Activated T-helper 2 cell treated with anti-CD3 and anti-CD28 coated beads, Interferon-gamma antibody, Interleukin-2, Interleukin-4, amounts not matched to agents 10 μg/mL and 5 μg/mL and 100 μg/mL, durations not matched to agents 14 hours and 24 hours and 36 hours (primary cell): Measurements from ENCODE around the gene CAPN1. TPM values are rescaled to one million over a fixed set of nuclear protein-coding genes. Genes with fewer than 3 reads are reported as not detected.

ENCODE experiments used
- DNase-seq: peaks from one replicate; pipeline ENCODE4 v3.0.0; 2021; ENCODE audit warnings: low spot score
- H3K27ac Mint-ChIP-seq: one replicate; pipeline ENCODE4 v1.8.0; 2021; ENCODE audit warnings: mixed read lengths
- H3K27me3 Mint-ChIP-seq: one replicate; pipeline ENCODE4 v1.8.0; 2021; ENCODE audit warnings: low read depth, mixed read lengths
- H3K36me3 Mint-ChIP-seq: one replicate; pipeline ENCODE4 v1.8.0; 2021; ENCODE audit warnings: low read depth, mixed read lengths
- H3K4me1 Mint-ChIP-seq: one replicate; pipeline ENCODE4 v1.8.0; 2021; ENCODE audit warnings: low read depth, mixed read lengths
- H3K4me3 Mint-ChIP-seq: one replicate; pipeline ENCODE4 v1.8.0; 2021; ENCODE audit warnings: low read depth, mild to moderate bottlenecking, moderate library complexity, mixed read lengths
- H3K9me3 Mint-ChIP-seq: one replicate; pipeline ENCODE4 v1.8.0; 2021; ENCODE audit warnings: mixed read lengths
- intact Hi-C: fragments of 100-400 bp; cut with micrococcal nuclease; formaldehyde crosslinking; loops from one replicate; pipeline ENCODE4 v1.15.1; 2023
- total RNA-seq: library from RNA; stranded (reverse); gene quantifications from 2 replicates; pipeline ENCODE4 v1.2.3, GENCODE V29; 2022

Gene CAPN1
- total RNA-seq, 1 donor from 2014 or later: 144 TPM

DNA sequence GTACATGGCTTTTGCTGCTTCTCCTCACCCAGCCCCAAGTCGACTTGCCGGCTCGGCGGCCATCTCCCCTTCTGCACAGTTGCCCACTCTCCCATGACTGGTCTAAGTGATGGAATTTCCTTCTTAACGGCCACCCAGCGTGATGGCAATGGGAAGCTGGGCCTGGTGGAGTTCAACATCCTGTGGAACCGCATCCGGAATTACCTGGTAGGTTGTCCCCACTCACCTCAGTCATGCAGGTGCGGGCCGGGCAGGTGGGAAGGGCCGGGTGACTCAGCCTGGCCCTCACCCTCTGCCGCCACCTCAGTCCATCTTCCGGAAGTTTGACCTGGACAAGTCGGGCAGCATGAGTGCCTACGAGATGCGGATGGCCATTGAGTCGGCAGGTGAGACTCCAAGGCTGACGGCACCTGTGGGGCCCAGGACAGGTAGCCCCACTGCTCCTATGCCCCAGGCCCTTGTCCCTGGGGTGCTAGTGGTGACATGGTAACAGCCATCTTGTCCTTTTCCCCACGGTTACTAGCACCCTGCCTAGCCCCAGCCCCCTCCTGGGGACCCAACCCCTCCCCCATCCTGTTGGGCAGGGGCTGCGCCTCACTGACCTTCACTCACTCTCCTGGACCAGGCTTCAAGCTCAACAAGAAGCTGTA is 28.1 kb downstream of the CAPN1 start:
- Mint-ChIP-seq H3K36me3 (peaks cover 20% of the 10 kb centered on the region), H3K4me3 (no peak overlapping the region), H3K4me1 (peaks cover 9% of the 10 kb centered on the region), H3K27me3 (no peaks in the 10 kb centered on the region), H3K27ac (no peak overlapping the region), H3K9me3 (no peaks in the 10 kb centered on the region)
- no peak for DNase-seq
- intact Hi-C loops: no loop called here

DNA sequence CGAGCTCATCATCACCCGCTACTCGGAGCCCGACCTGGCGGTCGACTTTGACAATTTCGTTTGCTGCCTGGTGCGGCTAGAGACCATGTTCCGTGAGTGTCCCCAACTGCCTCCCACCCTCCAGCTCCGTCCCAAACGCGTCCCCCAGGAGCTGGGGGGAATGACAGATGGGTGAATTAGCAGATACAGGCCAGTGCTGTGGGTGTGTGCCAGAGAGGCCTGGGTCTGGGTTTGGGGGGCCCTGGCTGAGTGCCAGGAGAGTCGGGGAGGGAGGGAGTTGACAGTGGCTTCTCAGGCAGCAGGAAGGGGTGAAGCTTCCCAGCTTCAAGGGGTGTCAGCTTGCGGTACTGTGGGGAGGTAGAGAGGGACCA is 28.6 kb downstream of the CAPN1 start:
- Mint-ChIP-seq H3K36me3 (peaks cover 20% of the 10 kb centered on the region), H3K27ac (no peak overlapping the region)

DNA sequence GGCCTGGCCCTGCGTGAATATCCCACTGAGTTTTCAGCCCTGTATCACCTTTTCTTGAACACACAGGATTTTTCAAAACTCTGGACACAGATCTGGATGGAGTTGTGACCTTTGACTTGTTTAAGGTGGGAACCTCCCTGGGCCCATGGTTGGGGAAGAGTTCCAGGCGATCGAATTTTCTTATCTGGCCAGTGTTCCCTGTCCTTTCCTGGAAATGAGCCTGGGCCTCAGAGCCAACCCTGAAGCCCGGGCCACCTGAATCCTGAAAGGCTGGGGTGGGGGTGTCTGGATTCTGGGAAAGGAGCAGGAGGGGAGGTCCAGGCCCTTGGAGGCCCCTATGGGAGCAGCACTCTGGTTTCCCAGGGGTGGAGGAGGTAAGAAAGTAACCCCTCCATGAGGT is 29.0 kb downstream of the CAPN1 start:
- Mint-ChIP-seq H3K9me3 (peaks cover 4% of the 10 kb centered on the region), H3K4me3 (no peak overlapping the region), H3K36me3 (peaks cover 20% of the 10 kb centered on the region), H3K27me3 (peaks cover 3% of the 10 kb centered on the region), H3K27ac (no peak overlapping the region), H3K4me1 (peaks cover 14% of the 10 kb centered on the region)
- intact Hi-C loops: no loop called here
- no peak for DNase-seq

More for the DNA sequence above, 28.6 kb downstream of the CAPN1 start:
- Mint-ChIP-seq H3K4me1 (peaks cover 10% of the 10 kb centered on the region), H3K27me3 (no peaks in the 10 kb centered on the region), H3K4me3 (no peak overlapping the region), H3K9me3 (peaks cover under 1% of the 10 kb centered on the region)
- no peak for DNase-seq
- intact Hi-C loops: no loop called here

DNA sequence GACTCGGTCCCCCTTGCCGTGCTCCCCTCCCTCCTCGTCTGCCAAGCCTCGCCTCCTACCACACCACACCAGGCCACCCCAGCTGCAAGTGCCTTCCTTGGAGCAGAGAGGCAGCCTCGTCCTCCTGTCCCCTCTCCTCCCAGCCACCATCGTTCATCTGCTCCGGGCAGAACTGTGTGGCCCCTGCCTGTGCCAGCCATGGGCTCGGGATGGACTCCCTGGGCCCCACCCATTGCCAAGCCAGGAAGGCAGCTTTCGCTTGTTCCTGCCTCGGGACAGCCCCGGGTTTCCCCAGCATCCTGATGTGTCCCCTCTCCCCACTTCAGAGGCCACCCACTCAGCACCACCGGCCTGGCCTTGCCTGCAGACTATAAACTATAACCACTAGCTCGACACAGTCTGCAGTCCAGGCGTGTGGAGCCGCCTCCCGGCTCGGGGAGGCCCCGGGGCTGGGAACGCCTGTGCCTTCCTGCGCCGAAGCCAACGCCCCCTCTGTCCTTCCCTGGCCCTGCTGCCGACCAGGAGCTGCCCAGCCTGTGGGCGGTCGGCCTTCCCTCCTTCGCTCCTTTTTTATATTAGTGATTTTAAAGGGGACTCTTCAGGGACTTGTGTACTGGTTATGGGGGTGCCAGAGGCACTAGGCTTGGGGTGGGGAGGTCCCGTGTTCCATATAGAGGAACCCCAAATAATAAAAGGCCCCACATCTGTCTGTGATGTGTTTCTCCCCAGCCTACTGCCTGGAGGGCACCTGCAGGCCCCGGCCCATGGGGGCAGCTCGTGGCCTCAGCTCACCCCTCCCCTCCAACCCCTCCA is 29.8 kb downstream of the CAPN1 start:
- peaks cover 14% of the 10 kb centered on the region for H3K4me1 Mint-ChIP-seq
- intact Hi-C loops: no loop called here
- peaks cover 17% of the 10 kb centered on the region for H3K36me3 Mint-ChIP-seq
- H3K4me3 Mint-ChIP-seq: no peak overlapping the region
- H3K27me3 Mint-ChIP-seq: peaks cover 3% of the 10 kb centered on the region
- peaks cover 5% of the 10 kb centered on the region for H3K9me3 Mint-ChIP-seq
- DNase-seq: no peak
- H3K27ac Mint-ChIP-seq: no peak overlapping the region

DNA sequence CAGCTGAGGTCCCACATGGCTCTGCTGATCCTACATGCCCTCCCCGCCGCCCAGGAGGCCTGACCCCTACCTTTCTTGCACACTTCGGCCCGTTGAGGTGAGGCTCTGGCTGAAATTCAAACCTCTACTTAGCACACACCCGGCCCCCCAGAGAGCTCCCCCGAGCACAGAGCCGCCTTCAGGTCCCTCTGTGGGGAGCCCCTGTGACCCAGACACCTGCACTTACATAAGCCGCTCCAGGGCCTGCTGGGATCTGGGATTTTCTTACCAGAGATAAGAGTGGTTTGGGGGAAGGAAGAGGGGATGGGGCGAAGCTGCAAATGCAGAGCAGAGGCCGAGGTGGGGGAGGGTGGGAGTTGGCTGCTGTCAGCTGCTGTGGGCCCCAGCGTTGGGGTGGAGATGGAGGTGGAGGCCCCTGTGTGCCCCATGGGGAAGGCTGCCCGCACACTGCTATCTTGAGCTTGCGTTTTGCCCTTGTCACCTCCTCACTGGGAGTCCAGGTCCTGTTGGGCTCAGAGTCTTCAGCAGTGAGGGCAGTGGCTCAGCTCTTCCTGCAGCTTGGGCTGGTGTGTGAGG is 30.6 kb downstream of the CAPN1 start:
- Mint-ChIP-seq H3K4me1 (peaks cover 14% of the 10 kb centered on the region), H3K36me3 (peaks cover 13% of the 10 kb centered on the region), H3K4me3 (no peak overlapping the region)

DNA sequence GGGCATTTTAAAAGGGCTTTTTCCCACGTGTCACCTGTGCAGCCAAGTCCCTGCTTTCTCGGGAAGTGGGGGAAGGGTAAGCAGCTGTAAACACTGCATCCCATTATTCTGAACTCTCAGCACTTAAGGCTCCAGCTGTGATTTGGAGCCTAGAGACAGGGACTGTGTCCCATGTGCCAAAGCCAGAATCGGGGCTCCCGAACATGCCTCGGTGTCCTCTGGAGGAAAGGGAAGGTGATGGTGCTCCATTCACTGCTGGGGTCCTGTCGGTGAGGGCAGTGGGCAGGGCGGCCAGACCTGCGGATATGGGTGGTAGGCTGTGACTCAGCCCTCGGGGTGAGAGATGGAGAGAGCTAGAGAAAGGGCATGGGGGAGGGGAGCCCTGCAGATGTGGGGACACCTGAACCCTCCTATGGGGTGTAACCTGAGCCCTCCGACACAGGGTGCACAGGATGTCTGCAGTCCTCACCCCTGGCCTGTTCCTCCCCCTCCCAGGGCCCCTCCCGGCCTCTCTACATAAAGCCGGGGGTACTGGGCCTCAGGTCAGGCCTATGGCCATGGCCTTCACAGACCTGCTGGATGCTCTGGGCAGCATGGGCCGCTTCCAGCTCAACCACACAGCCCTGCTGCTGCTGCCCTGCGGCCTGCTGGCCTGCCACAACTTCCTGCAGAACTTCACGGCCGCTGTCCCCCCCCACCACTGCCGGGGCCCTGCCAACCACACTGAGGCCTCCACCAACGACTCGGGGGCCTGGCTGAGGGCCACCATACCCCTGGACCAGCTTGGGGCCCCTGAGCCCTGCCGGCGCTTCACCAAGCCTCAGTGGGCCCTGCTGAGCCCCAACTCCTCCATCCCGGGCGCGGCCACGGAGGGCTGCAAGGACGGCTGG is 31.8 kb downstream of the CAPN1 start:
- Mint-ChIP-seq H3K4me1 (peaks cover 14% of the 10 kb centered on the region), H3K4me3 (no peak overlapping the region), H3K27me3 (peaks cover 3% of the 10 kb centered on the region), H3K9me3 (peaks cover 5% of the 10 kb centered on the region), H3K36me3 (peaks cover 13% of the 10 kb centered on the region), H3K27ac (no peak overlapping the region)
- intact Hi-C loops: no loop called here
- DNase-seq: no peak

More for the DNA sequence above, 30.6 kb downstream of the CAPN1 start:
- no peak for DNase-seq
- Mint-ChIP-seq H3K9me3 (peaks cover 5% of the 10 kb centered on the region), H3K27me3 (peaks cover 3% of the 10 kb centered on the region), H3K27ac (no peak overlapping the region)
- intact Hi-C loops: no loop called here

DNA sequence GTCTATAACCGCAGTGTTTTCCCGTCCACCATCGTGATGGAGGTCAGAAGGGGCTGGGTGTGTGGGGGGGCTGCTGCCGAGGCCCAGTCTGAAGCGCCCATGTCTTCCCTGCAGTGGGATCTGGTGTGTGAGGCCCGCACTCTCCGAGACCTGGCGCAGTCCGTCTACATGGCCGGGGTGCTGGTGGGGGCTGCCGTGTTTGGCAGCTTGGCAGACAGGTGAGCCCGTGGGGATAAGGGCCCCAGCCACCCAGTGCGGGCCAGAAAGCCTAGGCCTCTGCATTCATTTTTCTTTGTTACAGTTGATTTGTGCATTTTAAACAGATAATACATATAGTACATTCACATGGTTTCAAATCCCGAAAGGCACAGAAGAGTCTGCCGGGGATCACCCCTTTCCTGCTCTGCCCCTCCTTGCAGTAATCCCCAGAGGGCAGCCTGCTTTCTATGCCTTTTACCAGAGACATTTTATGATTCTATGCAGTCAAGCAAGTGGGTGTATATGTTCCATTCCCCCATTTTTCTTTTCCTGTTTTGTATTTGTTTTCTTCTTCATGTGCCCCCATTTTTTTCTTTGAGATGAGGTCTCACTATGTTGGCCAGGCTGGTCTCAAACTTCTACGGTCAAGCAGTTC is 32.6 kb downstream of the CAPN1 start:
- Mint-ChIP-seq H3K4me3 (no peak overlapping the region), H3K27ac (no peak overlapping the region), H3K36me3 (peaks cover 7% of the 10 kb centered on the region), H3K9me3 (peaks cover 5% of the 10 kb centered on the region), H3K27me3 (peaks cover 5% of the 10 kb centered on the region), H3K4me1 (peaks cover 10% of the 10 kb centered on the region)
- intact Hi-C loops: no loop called here
- DNase-seq: no peak

DNA sequence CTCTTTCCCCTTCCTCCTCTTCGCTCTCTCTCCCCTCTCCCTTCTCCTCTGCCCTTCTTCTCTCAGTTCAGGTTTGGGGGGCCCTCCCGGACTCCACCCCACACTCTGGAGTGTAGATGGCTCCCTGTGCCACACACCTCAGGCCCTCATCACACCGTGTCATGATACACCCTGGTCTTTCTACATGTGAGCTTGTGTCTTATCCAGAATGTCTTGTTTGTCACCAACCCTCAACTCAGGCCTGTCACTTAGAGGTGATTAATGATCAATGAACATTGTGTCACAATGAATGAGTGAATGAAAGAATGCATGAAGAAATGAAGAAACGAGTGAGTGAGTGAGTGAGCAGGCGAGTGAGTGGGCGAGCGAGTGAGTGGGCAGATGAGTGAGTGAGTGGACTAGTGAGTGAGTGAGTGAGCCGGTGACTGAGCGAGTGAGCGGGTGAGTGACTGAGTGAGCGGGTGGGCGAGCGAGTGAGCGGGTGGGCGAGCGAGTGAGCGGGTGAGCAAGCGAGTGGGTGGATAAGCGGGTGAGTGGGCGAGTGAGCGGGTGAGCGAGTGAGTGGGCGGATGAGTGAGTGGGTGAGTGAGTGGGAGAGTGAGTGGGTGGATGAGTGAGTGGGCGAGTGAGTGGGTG is 33.8 kb downstream of the CAPN1 start:
- intact Hi-C loops: loop anchor here (5.0 kb wide), 1 partner anchor 102 kb away; no protein-coding TSS in a partner anchor
- H3K4me3 Mint-ChIP-seq: no peak overlapping the region
- H3K27me3 Mint-ChIP-seq: peaks cover 6% of the 10 kb centered on the region
- H3K9me3 Mint-ChIP-seq: peaks cover 5% of the 10 kb centered on the region
- peaks cover 3% of the 10 kb centered on the region for H3K36me3 Mint-ChIP-seq
- no peak for DNase-seq
- peak overlapping the region; percentile 90 for H3K27ac Mint-ChIP-seq
- peaks cover 14% of the 10 kb centered on the region for H3K4me1 Mint-ChIP-seq

DNA sequence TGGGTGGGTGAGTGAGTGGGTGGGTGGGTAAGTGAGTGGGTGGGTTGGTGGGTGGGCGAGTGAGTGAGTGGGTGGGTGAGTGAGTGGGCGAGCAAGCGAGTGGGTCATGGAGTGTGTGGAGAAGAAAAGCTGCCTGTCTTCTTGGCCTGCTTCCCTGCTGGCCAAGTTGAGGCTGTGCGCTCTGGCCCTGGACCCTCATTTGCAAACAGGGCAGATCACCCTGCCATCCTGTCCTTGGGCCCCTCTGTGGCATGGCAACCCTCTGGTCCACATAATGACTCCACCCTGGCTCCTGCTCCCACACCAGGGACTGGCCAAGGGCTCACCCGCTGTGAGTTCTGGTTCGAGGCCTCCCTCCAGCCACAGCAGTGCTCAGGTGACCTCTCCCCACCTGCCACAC is 35.1 kb downstream of the CAPN1 start:
- H3K4me3 Mint-ChIP-seq: no peak overlapping the region
- peak overlapping the region; percentile 40 for H3K27ac Mint-ChIP-seq
- H3K36me3 Mint-ChIP-seq: peaks cover 3% of the 10 kb centered on the region
- intact Hi-C loops: loop anchor here (5.0 kb wide), 1 partner anchor 100 kb away; no protein-coding TSS in a partner anchor
- H3K4me1 Mint-ChIP-seq: peaks cover 14% of the 10 kb centered on the region
- DNase-seq: no peak
- peaks cover 5% of the 10 kb centered on the region for H3K9me3 Mint-ChIP-seq
- peaks cover 6% of the 10 kb centered on the region for H3K27me3 Mint-ChIP-seq

DNA sequence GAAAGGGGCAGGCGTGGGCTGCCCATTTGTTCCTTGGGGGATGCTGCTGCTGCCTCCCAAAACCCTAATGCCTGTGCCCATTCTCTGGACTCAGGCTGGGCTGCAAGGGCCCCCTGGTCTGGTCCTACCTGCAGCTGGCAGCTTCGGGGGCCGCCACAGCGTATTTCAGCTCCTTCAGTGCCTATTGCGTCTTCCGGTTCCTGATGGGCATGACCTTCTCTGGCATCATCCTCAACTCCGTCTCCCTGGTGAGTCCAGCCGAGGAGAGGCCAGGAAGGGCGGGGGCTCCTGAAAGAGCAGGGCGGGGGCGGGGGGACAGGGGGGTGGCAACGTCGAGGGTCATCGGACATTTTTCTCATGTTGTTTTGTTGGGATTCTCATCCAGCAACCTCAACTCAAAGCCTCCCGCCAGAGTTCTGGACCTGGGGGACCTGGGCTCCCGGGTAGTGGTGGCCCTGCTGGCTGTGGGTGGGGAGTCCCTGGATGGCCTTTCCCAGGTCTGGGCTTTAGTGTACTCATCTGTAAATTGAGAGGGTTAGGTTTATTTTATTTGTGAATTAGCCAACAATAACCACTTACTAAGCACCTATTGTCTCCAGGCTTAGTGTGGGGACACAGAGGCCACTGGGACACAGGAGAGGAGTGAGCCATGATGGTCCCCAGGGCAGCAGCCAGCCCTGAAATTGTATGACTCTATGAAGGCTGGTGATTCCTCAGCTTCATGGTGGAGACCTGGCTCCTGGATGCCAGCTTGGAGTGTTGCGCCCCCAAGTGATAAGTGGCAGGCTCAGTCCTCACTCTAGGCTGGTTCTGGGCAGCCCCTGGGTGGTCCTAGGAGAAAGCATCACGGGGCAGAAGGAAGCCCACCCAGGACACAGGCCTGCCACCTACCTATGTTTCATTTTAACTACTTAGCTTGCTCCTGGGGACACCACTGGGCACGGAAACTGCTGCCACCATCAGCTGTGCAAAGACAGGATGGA is 36.0 kb downstream of the CAPN1 start:
- Mint-ChIP-seq H3K4me1 (peaks cover 14% of the 10 kb centered on the region), H3K9me3 (peaks cover 5% of the 10 kb centered on the region), H3K4me3 (no peak overlapping the region), H3K27ac (peak overlapping the region; percentile 40), H3K36me3 (peaks cover 3% of the 10 kb centered on the region), H3K27me3 (peaks cover 9% of the 10 kb centered on the region)
- DNase-seq: no peak
- intact Hi-C loops: loop anchor here (5.0 kb wide), 1 partner anchor 100 kb away; no protein-coding TSS in a partner anchor

DNA sequence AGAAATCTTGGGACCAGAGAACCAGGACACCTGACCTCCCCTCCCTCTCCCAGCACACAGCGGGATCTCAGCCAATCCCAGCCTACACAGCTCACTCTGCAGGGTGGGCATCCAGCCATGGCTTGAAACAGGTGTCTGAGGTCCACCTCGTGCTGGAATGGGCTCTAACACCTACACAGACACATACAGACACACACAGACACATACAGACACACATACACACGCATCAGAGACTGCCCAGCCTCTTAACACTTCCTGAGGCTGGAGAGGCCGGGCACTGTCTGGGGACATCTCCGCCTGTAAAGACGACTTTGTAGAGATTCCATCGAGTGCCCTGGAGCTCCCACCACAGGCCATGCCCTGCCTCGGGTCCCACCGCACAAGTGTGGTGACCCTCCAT is 36.7 kb downstream of the CAPN1 start:
- Mint-ChIP-seq H3K27ac (no peak overlapping the region), H3K4me3 (no peak overlapping the region), H3K9me3 (peaks cover 5% of the 10 kb centered on the region), H3K36me3 (peaks cover 3% of the 10 kb centered on the region), H3K27me3 (peaks cover 11% of the 10 kb centered on the region), H3K4me1 (peaks cover 13% of the 10 kb centered on the region)
- no peak for DNase-seq
- intact Hi-C loops: loop anchor here (5.0 kb wide), 1 partner anchor 99 kb away; no protein-coding TSS in a partner anchor
